IPS-18c (cell line): ENCODE data around the gene SDF4.
"Not testable (repeated sequence)": the region's sequence is repeated elsewhere in the genome, so short reads cannot be mapped to it uniquely, and the experiment has no call there.

Source experiments
- H3K4me3 ChIP-seq: 2 replicates; pipeline ENCODE4 v1.7.0; 2013; ENCODE audit warnings: low read depth, mild to moderate bottlenecking, low read length, moderate library complexity; ENCODE audit not compliant: insufficient read depth
- H3K9me3 ChIP-seq: one replicate; pipeline ENCODE4 v1.6.1; 2013; ENCODE audit warnings: mild to moderate bottlenecking, low read length, moderate library complexity; ENCODE audit not compliant: control insufficient read depth, insufficient read depth

The SDF4 gene

GRCh38 chr1:1262758-1263157 is 31.0 kb upstream of the SDF4 start:
- Histone ChIP-seq H3K4me3 (no peak overlapping the region), H3K9me3 (no peaks in the 10 kb centered on the region)

GRCh38 chr1:1262071-1262470 is 30.3 kb upstream of the SDF4 start:
- Histone ChIP-seq H3K9me3 (no peaks in the 10 kb centered on the region), H3K4me3 (no peak overlapping the region)

DNA sequence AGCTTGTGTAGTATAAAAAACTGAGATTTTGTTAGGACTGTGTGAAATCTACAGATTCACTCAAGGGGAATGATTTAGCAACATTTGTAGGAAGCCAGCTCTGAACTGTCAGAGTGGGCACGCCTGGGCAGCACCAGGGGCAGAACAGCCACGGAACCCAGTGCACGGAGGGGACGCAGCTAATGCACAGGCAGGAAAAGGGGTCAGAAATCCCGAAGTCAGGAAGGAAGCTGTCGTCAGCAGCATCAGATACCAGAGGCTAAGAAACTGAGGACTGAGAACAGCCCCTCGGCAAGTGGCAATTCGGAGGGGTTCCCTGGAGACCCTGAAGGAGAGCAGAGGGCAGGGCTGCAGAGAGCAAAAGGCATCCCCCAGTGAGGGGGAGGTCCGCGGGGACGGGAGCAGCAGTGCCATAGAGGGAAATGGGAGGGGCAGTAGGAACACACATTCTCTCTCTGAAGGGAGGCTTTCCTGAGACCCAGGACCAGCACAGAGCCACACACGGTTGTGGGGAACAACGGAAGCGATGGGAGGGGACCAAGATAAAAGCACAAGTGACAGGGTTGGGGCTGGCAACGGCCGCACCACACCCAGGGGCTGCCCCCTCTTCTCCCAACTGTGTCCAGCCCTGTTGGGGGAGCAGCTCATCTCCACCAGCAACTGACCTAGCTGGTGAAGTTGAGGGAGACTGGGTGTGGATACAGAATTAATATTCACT is 29.2 kb upstream of the SDF4 start:
- H3K9me3 ChIP-seq: no peaks in the 10 kb centered on the region

GRCh38 chr1:1259951-1260600 is 28.3 kb upstream of the SDF4 start:
- H3K4me3 ChIP-seq: no peak overlapping the region
- no peaks in the 10 kb centered on the region for H3K9me3 ChIP-seq

More for the DNA sequence above, 29.2 kb upstream of the SDF4 start:
- H3K4me3 ChIP-seq: no peak overlapping the region

GRCh38 chr1:1259540-1259939 is 27.7 kb upstream of the SDF4 start:
- H3K4me3 ChIP-seq: no peak overlapping the region
- H3K9me3 ChIP-seq: no peaks in the 10 kb centered on the region

GRCh38 chr1:1259119-1259488 is 27.3 kb upstream of the SDF4 start:
- no peaks in the 10 kb centered on the region for H3K9me3 ChIP-seq
- H3K4me3 ChIP-seq: no peak overlapping the region

- Histone ChIP-seq H3K9me3 (no peaks in the 10 kb centered on the region), H3K4me3 (no peak overlapping the region)
These were observed 25.4 kb upstream of the SDF4 start for GRCh38 chr1:1256956-1257871.

- H3K4me3 ChIP-seq: no peak overlapping the region
- no peaks in the 10 kb centered on the region for H3K9me3 ChIP-seq
These were observed 23.8 kb upstream of the SDF4 start for GRCh38 chr1:1255611-1256010.

DNA sequence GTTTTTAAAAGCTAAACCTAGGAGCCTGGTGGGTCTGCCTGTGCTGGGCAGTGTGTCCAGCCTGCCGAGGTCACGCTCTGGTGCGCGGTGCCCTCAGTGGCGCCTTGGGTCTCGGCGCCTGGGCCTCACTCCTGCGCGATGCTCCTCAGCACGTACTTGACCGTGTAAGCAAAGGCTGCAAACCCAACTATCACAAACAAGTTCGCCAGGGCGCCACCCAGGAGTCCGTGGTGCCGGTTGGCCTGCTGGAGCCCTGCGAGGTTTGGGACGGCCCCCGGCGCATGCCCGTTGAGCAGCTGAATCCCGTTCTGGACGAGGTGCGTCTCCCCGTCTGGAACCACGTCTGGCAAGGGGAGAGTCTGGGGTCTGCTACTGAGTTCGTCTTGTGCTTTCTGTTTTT is 23.3 kb upstream of the SDF4 start:
- no peak overlapping the region for H3K4me3 ChIP-seq
- H3K9me3 ChIP-seq: no peaks in the 10 kb centered on the region

DNA sequence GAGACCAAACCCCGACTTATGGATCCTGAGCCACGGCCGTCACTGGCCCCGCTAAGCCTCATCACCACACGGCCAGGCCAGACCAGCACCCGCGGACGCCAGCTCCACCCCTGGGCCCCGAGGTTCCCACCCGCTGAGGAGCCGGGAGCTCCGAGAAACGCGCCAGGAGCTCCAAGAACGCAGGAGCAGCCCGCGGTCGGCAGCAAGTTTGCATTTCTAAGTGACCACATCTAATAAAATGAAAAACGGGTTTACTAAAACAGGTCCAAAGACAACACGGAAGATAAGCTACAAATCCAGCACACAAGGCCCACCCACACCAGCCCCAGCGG is 22.8 kb upstream of the SDF4 start:
- H3K9me3 ChIP-seq: no peaks in the 10 kb centered on the region

DNA sequence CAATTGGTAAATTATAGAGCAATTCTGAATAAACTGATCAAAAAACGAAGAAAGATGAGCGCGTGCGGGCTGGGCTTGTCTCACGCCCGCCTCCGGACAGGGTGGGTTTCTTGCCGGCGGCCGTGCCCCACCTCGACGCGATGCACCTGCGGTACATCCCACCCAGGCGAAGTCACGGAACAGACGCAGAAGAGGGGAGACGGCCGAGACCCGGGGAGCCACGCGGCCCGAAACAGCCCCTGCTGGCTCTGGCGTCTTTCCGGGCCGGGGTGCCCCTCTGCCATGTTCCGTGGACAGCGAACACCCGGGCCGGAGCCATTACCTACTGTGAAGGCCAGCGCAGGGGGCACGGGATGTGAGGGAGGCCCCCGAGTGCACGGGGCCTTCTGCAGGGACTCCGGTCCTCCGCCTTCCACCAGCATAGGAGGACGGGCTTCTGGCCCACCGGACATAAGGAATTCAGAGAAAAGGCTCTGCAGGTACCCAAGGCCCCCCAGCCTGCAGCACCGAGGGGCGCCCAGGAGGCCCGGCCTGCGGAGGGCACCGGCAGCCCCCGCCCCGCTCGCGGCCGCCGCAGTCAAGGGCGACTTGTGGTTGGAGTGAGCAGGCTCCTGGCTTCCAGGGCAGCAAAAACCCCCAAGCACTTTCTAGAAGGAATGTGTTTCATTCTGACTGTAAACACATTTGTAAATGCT is 22.3 kb upstream of the SDF4 start:
- H3K9me3 ChIP-seq: no peaks in the 10 kb centered on the region
- no peak overlapping the region for H3K4me3 ChIP-seq

More for the DNA sequence above, 22.8 kb upstream of the SDF4 start:
- H3K4me3 ChIP-seq: no peak overlapping the region

- H3K4me3 ChIP-seq: no peak overlapping the region
- no peaks in the 10 kb centered on the region for H3K9me3 ChIP-seq
These were observed 21.5 kb upstream of the SDF4 start for GRCh38 chr1:1253314-1253713.

DNA sequence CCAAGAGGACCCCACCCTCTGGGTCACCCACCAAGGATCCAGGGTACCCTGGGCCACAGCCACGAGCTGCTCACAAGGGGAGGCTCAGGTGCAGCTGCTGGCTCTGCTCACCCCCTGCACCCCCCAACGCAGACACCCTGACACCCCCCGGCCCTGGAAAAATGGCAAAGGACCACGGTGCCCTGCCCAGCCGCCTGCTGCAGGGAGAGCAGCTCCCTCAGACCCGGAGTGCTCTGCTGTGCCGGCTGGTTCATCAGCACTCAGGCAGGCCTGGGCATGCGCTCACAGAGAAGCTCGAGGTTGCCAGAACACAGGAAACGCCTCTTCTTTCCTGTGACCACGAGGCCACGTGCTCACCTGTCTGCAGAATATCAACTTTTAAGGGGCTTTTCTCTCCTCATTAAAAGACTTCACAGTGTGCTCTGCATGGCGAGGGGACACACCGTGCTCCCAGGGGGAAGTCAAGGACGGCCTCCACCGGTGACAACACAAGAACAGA is 19.0 kb upstream of the SDF4 start:
- H3K4me3 ChIP-seq: no peak overlapping the region

GRCh38 chr1:1248009-1248913 is 16.5 kb upstream of the SDF4 start:
- H3K9me3 ChIP-seq, H3K4me3 ChIP-seq: not testable (repeated sequence)

More for the DNA sequence above, 19.0 kb upstream of the SDF4 start:
- no peaks in the 10 kb centered on the region for H3K9me3 ChIP-seq

- no peak overlapping the region for H3K4me3 ChIP-seq
- no peaks in the 10 kb centered on the region for H3K9me3 ChIP-seq
These were observed 15.6 kb upstream of the SDF4 start for GRCh38 chr1:1247341-1247913.
